ENCODE data around the gene HAT1. TPM values are rescaled to one million over a fixed set of nuclear protein-coding genes. Genes with fewer than 3 reads are reported as not detected.
A peak's percentile ranks its signal among the peaks of the same experiment; 100 is the strongest.

The HAT1 gene
- total and polyA plus RNA-seq, 2 of the 4 experiments (the other 2 are of a cell fraction): 24.4 to 42.1 TPM

- H3K23ac ChIP-seq (ENCODE audit: low read depth, low read length): peak overlapping the region; percentile 19
- intact Hi-C loops (cut with micrococcal nuclease) (loop anchor here (5.0 kb wide), 1 partner anchor 88 kb away; the partner anchor contains the start of gene DLX1), dilution Hi-C loops (cut with HindIII; ENCODE audit: low sequenced_read_pairs, unreplicated experiment) (no loop called here), in situ Hi-C loops (cut with MboI; ENCODE audit: low sequenced_read_pairs) (no loop called here)
- H3K27ac ChIP-seq (ENCODE audit: insufficient read depth, low read length): no peak overlapping the region
- H3K4ac ChIP-seq (ENCODE audit: low read depth, low read length): no peak overlapping the region
- no peaks in the 10 kb centered on the region for H3K27me3 ChIP-seq (ENCODE audit: control insufficient read depth, insufficient read depth, low read length)
- no peak for TF ChIP-seq MAZ (IDR thresholded peaks at IDR 0.05; ENCODE audit: borderline replicate concordance, low read depth, low read length)
- TF ChIP-seq RFX5 (IDR thresholded peaks at IDR 0.05; ENCODE audit: low read depth, low read length): no peak
- TF ChIP-seq SMC3 (IDR thresholded peaks at IDR 0.05; ENCODE audit: low read depth, low read length): no peak
- no peak for TF ChIP-seq USF2 (IDR thresholded peaks at IDR 0.05; ENCODE audit: low read depth, low read length)
- TF ChIP-seq MXI1 (IDR thresholded peaks at IDR 0.05; ENCODE audit: borderline replicate concordance, low read depth, low read length): no peak
- no peak for TF ChIP-seq NFE2L2 (IDR thresholded peaks at IDR 0.05; ENCODE audit: low read depth, low read length)
- no peak for TF ChIP-seq CEBPB (IDR thresholded peaks at IDR 0.05; ENCODE audit: low read depth, low read length)
- TF ChIP-seq CHD1 (IDR thresholded peaks at IDR 0.05; ENCODE audit: low read depth, low read length): no peak
- TF ChIP-seq BHLHE40 (IDR thresholded peaks at IDR 0.05; ENCODE audit: low read depth, low read length): no peak
- TF ChIP-seq FOS (IDR thresholded peaks at IDR 0.05; ENCODE audit: low read depth, low read length): no peak
- no peak for TF ChIP-seq ELK1 (IDR thresholded peaks at IDR 0.05; ENCODE audit: borderline replicate concordance, low read depth, low read length)
- no peak for TF ChIP-seq CTCF (conservative IDR thresholded peaks at IDR 0.05; ENCODE audit: low read depth, low read length)
- TF ChIP-seq MAFK (IDR thresholded peaks at IDR 0.05; ENCODE audit: low read depth, low read length): no peak
- TF ChIP-seq RAD21 (IDR thresholded peaks at IDR 0.05; ENCODE audit: low read length): no peak
- TF ChIP-seq POLR2A (IDR thresholded peaks at IDR 0.05; ENCODE audit: low read depth, low read length): no peak
- TF ChIP-seq RCOR1 (IDR thresholded peaks at IDR 0.05; ENCODE audit: insufficient replicate concordance, low read length): no peak
- no peaks in the 10 kb centered on the region for H3K9me1 ChIP-seq (ENCODE audit: insufficient read depth, low read length)
- BruUV-seq (replicated peaks): no TSS peak
- H2BK20ac ChIP-seq (ENCODE audit: low read depth, low read length): no peak overlapping the region
- no peak overlapping the region for H2BK5ac ChIP-seq (ENCODE audit: low read depth, low read length, poor library complexity, severe bottlenecking)
- no peak overlapping the region for H3K18ac ChIP-seq (ENCODE audit: low read depth, low read length)
- WGBS, 2 experiments (ENCODE audit: extremely low coverage in 2 of 2, insufficient read length in 1 of 2): 80% methylated on average over 1 of the region's 4 CpGs; no CpG with 5 or more reads in 1 of the 2 experiments
- no peaks in the 10 kb centered on the region for H3K9me3 ChIP-seq (ENCODE audit: control insufficient read depth, insufficient read depth, low read length)
- no peak overlapping the region for H2BK15ac ChIP-seq (ENCODE audit: low read depth, low read length)
- H4K5ac ChIP-seq (ENCODE audit: low read depth, low read length): peak overlapping the region; percentile 58; the same call in 1 of the 2 replicates
- H3K36me3 ChIP-seq (ENCODE audit: control insufficient read depth, insufficient read depth, low read length): no peaks in the 10 kb centered on the region
- H3K9ac ChIP-seq (ENCODE audit: low read depth, low read length): peak overlapping the region; percentile 63; the same call in 1 of the 2 replicates
- DNase-seq: no peak
- peak overlapping the region; percentile 90 for H3K4me2 ChIP-seq (ENCODE audit: low read depth, low read length)
- H4K8ac ChIP-seq (ENCODE audit: low read depth in 2 of 2, low read length in 2 of 2): peak overlapping the region; percentile 74 to 97; a peak in 3 of 4 replicates
- H3K79me1 ChIP-seq (ENCODE audit: low read depth in 1 of 2, low read length in 2 of 2): peaks cover 0 to 15% of the 10 kb centered on the region in 2 experiments; a peak in 1 of 4 replicates
- no peak overlapping the region for H2AK5ac ChIP-seq (ENCODE audit: low read depth, low read length)
- peak overlapping the region; percentile 59 for H3K14ac ChIP-seq (replicated peaks; ENCODE audit: low read depth, low read length)
- no peak overlapping the region for H2BK120ac ChIP-seq (ENCODE audit: low read depth, low read length)
- H3K4me3 ChIP-seq (ENCODE audit: insufficient read depth, low read depth, low read length): peak overlapping the region; percentile 91
- no peak overlapping the region for H4K91ac ChIP-seq (ENCODE audit: insufficient read depth, low read depth, low read length)
- H2AK9ac ChIP-seq (replicated peaks; ENCODE audit: low read depth, low read length, poor library complexity): peak overlapping the region; percentile 73
- CTCF ChIA-PET: no interaction called here
- peak overlapping the region; percentile 42; the same call in 1 of the 2 replicates for H3K56ac ChIP-seq (ENCODE audit: extremely low read depth, insufficient read depth, low read length)
- H3K4me1 ChIP-seq (ENCODE audit: control insufficient read depth, insufficient read depth, low read length): no peaks in the 10 kb centered on the region
- POLR2A ChIA-PET (ENCODE audit: unreplicated experiment): no interaction called here
- ATAC-seq (ENCODE audit: low read depth): no peak
- H2AFZ ChIP-seq (replicated peaks; ENCODE audit: low read length, poor library complexity): peak overlapping the region; percentile 99
- H4K20me1 ChIP-seq (ENCODE audit: insufficient read depth, low read length): no peaks in the 10 kb centered on the region
Observed at GRCh38 chr2:171999161-171999560, 76.9 kb downstream of the HAT1 start.

All from IMR-90 (cell line).